ENCODE measurements around the gene MFSD11.

DNA sequence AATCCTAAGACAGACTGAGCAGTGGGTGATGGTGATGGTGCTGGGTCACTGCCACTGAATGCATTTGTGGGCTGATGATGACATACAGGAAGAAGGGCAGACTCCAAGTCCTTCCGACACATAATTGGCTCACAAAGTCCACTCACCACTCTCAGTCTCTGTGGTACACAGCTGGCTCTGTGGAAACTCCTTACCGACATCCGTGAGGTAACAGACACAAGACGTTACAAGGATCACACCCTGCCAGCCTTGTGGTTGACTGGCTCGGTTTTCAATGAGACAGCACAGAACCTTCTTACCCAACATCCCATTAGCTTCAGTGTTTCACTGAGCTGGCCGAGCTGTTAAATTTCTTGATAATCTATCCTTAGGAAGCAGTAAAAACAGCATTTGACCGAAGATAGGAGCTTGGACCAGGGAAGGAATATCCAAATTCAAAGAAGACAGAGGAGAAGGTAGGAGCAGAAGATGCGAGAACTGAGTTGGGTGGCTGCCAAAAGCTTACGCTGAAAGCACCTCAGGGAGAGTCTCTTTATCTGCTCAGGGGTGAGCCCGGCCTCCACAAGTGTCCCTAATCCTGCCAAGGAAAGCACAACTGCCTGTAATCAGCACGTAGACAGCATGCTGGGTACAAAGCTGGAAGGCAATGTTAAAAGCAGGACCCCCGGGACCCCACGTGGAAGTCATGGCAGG is 21.6 kb upstream of the MFSD11 start:
- TF ChIP-seq CHD2 (IDR thresholded peaks at IDR 0.05; ENCODE audit: low read length, partially characterized antibody) (no peak), MAFK (IDR thresholded peaks at IDR 0.05; ENCODE audit: partially characterized antibody) (no peak), MYC (IDR thresholded peaks at IDR 0.05; ENCODE audit: borderline replicate concordance, low read length) (no peak), POLR2A (IDR thresholded peaks at IDR 0.05; ENCODE audit: low read length) (no peak), KDM5A (IDR thresholded peaks at IDR 0.05) (no peak), SREBF2 (IDR thresholded peaks at IDR 0.05) (no peak), ZSCAN20 (CRISPR knock-in tag; IDR thresholded peaks at IDR 0.05) (no peak)
- TF ChIP-seq, protein P1, sequence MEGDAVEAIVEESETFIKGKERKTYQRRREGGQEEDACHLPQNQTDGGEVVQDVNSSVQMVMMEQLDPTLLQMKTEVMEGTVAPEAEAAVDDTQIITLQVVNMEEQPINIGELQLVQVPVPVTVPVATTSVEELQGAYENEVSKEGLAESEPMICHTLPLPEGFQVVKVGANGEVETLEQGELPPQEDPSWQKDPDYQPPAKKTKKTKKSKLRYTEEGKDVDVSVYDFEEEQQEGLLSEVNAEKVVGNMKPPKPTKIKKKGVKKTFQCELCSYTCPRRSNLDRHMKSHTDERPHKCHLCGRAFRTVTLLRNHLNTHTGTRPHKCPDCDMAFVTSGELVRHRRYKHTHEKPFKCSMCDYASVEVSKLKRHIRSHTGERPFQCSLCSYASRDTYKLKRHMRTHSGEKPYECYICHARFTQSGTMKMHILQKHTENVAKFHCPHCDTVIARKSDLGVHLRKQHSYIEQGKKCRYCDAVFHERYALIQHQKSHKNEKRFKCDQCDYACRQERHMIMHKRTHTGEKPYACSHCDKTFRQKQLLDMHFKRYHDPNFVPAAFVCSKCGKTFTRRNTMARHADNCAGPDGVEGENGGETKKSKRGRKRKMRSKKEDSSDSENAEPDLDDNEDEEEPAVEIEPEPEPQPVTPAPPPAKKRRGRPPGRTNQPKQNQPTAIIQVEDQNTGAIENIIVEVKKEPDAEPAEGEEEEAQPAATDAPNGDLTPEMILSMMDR (IDR thresholded peaks at IDR 0.05): no peak
- TF ChIP-seq, protein P2, sequence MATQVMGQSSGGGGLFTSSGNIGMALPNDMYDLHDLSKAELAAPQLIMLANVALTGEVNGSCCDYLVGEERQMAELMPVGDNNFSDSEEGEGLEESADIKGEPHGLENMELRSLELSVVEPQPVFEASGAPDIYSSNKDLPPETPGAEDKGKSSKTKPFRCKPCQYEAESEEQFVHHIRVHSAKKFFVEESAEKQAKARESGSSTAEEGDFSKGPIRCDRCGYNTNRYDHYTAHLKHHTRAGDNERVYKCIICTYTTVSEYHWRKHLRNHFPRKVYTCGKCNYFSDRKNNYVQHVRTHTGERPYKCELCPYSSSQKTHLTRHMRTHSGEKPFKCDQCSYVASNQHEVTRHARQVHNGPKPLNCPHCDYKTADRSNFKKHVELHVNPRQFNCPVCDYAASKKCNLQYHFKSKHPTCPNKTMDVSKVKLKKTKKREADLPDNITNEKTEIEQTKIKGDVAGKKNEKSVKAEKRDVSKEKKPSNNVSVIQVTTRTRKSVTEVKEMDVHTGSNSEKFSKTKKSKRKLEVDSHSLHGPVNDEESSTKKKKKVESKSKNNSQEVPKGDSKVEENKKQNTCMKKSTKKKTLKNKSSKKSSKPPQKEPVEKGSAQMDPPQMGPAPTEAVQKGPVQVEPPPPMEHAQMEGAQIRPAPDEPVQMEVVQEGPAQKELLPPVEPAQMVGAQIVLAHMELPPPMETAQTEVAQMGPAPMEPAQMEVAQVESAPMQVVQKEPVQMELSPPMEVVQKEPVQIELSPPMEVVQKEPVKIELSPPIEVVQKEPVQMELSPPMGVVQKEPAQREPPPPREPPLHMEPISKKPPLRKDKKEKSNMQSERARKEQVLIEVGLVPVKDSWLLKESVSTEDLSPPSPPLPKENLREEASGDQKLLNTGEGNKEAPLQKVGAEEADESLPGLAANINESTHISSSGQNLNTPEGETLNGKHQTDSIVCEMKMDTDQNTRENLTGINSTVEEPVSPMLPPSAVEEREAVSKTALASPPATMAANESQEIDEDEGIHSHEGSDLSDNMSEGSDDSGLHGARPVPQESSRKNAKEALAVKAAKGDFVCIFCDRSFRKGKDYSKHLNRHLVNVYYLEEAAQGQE (IDR thresholded peaks at IDR 0.05): no peak
